Omental fat pad (tissue), 4 donors: ENCODE results near the gene TCHH. TPM values are rescaled to one million over a fixed set of nuclear protein-coding genes. Genes with fewer than 3 reads are reported as not detected.

Experiments
- ATAC-seq: fragments of 150-250 bp; one replicate; pipeline ENCODE4 v1.9.1; 2016; ENCODE audit warnings: mild to moderate bottlenecking, moderate library complexity; ENCODE audit not compliant: low FRiP score
- DNase-seq: peaks from one replicate; pipeline ENCODE4 v3.0.0-alpha.2; 2019; ENCODE audit warnings: low spot score
- total RNA-seq, 4 donors: library from RNA; depleted of rRNA; stranded (reverse); fragments of >200 nt; gene quantifications; one replicate each; pipeline ENCODE4 v1.1.0, GENCODE V29; 2016
- TF ChIP-seq, protein P1 (sequence below), 3 donors: fragments of 450-650 bp; IDR thresholded peaks; one replicate each; pipeline ENCODE4 v1.5.1; 2016 to 2017; ENCODE audit warnings: antibody characterized with exemption in 3 of 3, mild to moderate bottlenecking in 3 of 3, moderate library complexity in 2 of 3

Gene TCHH
- total RNA-seq, 4 donors from 2014 or later: 0.19 to 1.4 (median 0.86) TPM

GRCh38 chr1:152111515-152111968 lies 3.7 kb downstream of the TCHH start:
- TF ChIP-seq, protein P1, sequence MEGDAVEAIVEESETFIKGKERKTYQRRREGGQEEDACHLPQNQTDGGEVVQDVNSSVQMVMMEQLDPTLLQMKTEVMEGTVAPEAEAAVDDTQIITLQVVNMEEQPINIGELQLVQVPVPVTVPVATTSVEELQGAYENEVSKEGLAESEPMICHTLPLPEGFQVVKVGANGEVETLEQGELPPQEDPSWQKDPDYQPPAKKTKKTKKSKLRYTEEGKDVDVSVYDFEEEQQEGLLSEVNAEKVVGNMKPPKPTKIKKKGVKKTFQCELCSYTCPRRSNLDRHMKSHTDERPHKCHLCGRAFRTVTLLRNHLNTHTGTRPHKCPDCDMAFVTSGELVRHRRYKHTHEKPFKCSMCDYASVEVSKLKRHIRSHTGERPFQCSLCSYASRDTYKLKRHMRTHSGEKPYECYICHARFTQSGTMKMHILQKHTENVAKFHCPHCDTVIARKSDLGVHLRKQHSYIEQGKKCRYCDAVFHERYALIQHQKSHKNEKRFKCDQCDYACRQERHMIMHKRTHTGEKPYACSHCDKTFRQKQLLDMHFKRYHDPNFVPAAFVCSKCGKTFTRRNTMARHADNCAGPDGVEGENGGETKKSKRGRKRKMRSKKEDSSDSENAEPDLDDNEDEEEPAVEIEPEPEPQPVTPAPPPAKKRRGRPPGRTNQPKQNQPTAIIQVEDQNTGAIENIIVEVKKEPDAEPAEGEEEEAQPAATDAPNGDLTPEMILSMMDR (IDR thresholded peaks at IDR 0.05): no peak
- DNase-seq: no peak
- ATAC-seq: no peak

GRCh38 chr1:152110860-152111514 lies 4.3 kb downstream of the TCHH start:
- no peak for DNase-seq
- peak; percentile 51 for ATAC-seq
- TF ChIP-seq, protein P1 (IDR thresholded peaks at IDR 0.05): no peak

DNA sequence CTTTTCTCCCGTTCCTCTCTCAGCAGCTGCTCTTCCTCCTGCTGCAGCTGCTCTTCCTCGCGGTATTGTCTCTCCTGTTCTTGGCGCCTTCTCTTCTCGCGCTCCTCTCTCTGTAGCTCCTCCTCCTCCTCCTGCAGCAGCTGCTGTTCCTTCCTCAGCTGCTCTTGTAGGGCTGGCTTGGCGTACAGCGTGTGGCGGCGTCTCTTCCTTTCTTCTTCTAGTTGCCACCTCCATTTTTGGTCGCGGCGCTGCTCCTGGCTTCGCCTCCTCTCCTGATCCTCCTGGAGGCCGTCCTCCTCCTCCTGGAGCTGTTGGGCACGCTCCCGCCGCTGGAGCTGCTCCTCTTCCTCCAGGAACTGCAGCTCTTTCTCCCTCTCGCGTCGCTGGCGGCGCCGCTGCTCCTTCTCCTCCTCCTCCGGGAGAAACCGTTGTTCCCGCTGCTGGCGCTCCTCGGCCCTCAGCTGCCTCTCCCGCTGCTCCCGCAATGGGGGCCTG lies 4.8 kb downstream of the TCHH start:
- DNase-seq (no peak), ATAC-seq (peak; percentile 29)
- TF ChIP-seq, protein P1 (IDR thresholded peaks at IDR 0.05): no peak

DNA sequence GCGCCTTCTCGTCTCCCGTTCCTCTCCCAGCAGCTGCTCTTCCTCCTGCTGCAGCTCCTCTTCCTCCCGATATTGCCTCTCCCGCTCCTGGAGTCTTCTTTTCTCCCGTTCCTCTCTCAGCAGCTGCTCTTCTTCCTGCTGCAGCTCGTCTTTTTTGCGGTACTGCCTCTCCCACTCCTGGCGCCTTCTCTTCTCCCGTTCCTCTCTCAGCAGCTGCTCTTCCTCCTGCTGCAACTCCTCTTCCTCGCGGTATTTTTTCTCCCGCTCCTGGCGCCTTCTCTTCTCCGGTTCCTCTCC lies 5.3 kb downstream of the TCHH start:
- ATAC-seq: no peak
- no peak for DNase-seq
- TF ChIP-seq, protein P1 (IDR thresholded peaks at IDR 0.05): no peak

DNA sequence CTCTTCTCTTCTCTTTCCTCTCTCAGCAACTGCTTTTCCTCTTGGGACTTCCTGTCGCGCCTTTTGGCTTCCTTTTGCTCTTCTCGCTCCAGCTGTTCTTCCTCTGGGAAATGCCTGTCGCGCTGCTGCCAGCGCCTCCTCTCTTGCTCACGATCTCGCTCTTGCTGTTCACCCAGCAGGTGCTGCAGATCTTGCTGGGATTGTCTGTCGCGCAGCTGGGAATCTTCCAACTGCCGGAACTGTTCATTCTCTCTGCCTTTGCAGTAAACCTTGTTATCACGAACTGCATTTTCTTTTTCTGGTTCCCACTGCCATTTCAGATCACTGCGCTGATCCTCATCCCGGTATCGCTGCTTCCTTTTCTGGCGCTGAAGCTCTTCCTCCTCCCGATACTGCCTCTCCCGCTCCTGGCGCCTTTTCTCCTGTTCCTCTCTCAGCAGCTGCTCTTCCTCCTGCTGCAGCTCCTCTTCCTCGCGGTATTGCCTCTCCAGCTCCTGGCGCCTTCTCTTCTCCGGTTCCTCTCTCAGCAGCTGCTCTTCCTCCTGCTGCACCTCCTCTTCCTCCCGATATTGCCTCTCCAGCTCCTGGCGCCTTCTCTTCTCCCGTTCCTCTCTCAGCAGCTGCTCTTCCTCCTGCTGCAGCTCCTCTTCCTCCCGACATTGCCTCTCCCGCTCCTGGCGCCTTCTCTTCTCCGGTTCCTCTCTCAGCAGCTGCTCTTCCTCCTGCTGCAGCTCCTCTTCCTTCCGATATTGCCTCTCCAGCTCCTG lies 5.8 kb downstream of the TCHH start:
- ATAC-seq (no peak), DNase-seq (no peak)
- TF ChIP-seq, protein P1 (IDR thresholded peaks at IDR 0.05): no peak

DNA sequence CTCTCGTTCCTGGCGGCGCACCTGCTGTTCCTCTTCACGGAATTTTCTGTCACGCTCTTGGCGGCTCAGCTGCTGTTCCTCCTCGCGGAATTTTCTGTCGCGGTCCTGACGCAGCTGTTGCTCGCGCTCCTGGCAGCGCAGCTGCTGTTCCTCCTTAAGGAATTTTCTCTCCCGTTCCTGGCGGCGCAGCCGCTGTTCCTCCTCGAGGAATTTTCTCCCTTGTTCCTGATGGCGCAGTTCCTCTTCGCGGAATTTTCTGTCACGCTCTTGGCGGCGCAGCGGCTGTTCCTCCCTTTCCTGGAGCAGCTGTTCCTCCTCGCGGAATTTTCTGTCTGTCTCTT lies 6.4 kb downstream of the TCHH start:
- DNase-seq (no peak), ATAC-seq (no peak)
- TF ChIP-seq, protein P1 (IDR thresholded peaks at IDR 0.05): no peak
